Upper lobe of left lung (tissue), 4 donors: ENCODE data around the gene RTTN.

ENCODE experiments used
- CTCF ChIP-seq, 6 experiments: fragments of 450-650 bp in 4 of 6; fragments of 200-600 bp in 2 of 6; sonication (generic) in 2 of 6; IDR thresholded peaks; one replicate each; pipeline ENCODE4 v1.5.1; 2016 to 2019; ENCODE audit warnings: antibody characterized with exemption in 6 of 6
- POLR2A ChIP-seq, 4 donors: fragments of 450-650 bp; IDR thresholded peaks; one replicate each; pipeline ENCODE4 v1.5.1; 2016 to 2017; ENCODE audit warnings: antibody characterized with exemption in 4 of 4, mild to moderate bottlenecking in 2 of 4
- POLR2AphosphoS5 ChIP-seq, 2 donors: sonication (generic); formaldehyde crosslinking; IDR thresholded peaks; one replicate each; pipeline ENCODE4 v1.5.1; 2017; ENCODE audit warnings: antibody characterized with exemption in 2 of 2

DNA sequence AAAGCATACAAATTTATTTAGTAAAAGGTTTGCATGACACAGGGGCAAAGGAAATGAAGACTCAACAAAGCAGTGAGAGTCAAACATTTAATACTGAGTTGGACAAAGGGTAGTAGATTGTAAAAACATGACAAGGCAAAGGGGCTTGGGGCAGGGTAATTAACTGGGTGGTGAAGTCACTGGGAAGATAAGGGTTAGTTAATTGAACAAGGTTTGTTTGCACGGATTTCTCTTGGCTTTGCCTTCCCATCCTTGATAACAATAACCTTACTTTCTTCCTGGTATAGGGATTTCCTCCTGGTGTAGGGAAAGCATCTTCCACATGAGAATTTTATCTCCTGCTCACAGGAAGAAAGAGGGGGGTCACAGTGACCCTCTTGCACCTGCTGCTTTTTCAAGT, 26.8 kb upstream of the RTTN start:
- no peak for TF ChIP-seq POLR2AphosphoS5 (IDR thresholded peaks at IDR 0.05)
- TF ChIP-seq CTCF (IDR thresholded peaks at IDR 0.05) = no peak
- no peak for TF ChIP-seq POLR2A (IDR thresholded peaks at IDR 0.05)
